ENCODE results near the gene C20orf144. TPM values are rescaled to one million over a fixed set of nuclear protein-coding genes. Genes with fewer than 3 reads are reported as not detected.

C20orf144 gene
- total and polyA plus RNA-seq, 9 of the 15 experiments (the other 6 are each of a cell fraction or from before 2014, with no cell fraction given) = 0.04 to 0.23 (median 0.11) TPM; not detected in 2

DNA sequence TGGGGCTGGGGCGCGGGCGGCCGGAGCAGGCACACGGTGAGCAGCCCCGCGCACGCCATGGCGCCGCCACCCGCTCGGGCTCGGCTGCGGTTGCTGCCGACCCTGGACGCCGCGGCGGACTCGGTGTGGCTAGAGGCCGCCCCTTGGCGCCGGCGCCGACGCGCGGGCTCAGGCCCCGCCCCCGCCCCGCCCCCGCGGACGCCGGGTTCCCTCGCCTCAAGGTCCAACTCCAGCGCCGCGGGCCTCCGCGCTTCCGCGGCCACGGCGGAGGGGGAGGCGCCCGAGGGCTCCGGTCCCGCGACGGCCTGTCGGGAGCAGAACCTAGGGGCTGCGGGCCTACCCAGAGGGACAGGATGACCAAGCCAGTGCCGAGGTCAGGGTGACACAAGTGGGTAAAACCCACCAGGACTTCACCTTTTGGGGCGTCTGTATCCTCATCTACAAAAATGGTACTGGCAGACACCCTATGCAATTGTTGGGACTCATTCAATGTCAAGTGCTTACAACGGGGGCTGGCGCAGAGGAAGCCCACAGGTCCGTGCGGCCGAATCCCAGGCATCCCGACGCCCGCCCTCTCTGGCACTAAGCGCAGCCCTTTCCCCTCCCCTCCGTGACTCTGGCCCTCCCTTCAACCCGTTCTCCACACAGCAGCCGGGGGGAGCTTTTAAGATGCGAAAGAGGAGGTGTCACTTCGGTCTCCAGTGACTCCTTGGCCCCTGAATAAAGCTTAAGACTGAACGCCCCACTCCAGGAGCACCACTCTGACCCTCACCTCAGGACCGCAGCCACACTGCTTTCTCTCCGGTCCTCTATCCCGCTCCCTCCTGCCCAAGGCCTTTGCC, 12.4 kb downstream of the C20orf144 start, which contains the start of gene NECAB3 (continued):
- TF ChIP-seq, protein P1, sequence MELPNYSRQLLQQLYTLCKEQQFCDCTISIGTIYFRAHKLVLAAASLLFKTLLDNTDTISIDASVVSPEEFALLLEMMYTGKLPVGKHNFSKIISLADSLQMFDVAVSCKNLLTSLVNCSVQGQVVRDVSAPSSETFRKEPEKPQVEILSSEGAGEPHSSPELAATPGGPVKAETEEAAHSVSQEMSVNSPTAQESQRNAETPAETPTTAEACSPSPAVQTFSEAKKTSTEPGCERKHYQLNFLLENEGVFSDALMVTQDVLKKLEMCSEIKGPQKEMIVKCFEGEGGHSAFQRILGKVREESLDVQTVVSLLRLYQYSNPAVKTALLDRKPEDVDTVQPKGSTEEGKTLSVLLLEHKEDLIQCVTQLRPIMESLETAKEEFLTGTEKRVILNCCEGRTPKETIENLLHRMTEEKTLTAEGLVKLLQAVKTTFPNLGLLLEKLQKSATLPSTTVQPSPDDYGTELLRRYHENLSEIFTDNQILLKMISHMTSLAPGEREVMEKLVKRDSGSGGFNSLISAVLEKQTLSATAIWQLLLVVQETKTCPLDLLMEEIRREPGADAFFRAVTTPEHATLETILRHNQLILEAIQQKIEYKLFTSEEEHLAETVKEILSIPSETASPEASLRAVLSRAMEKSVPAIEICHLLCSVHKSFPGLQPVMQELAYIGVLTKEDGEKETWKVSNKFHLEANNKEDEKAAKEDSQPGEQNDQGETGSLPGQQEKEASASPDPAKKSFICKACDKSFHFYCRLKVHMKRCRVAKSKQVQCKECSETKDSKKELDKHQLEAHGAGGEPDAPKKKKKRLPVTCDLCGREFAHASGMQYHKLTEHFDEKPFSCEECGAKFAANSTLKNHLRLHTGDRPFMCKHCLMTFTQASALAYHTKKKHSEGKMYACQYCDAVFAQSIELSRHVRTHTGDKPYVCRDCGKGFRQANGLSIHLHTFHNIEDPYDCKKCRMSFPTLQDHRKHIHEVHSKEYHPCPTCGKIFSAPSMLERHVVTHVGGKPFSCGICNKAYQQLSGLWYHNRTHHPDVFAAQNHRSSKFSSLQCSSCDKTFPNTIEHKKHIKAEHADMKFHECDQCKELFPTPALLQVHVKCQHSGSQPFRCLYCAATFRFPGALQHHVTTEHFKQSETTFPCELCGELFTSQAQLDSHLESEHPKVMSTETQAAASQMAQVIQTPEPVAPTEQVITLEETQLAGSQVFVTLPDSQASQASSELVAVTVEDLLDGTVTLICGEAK (IDR thresholded peaks at IDR 0.05) = no peak
- TF ChIP-seq, protein P1 (CRISPR knock-in tag; IDR thresholded peaks at IDR 0.05) = no peak
- TF ChIP-seq, protein P2, sequence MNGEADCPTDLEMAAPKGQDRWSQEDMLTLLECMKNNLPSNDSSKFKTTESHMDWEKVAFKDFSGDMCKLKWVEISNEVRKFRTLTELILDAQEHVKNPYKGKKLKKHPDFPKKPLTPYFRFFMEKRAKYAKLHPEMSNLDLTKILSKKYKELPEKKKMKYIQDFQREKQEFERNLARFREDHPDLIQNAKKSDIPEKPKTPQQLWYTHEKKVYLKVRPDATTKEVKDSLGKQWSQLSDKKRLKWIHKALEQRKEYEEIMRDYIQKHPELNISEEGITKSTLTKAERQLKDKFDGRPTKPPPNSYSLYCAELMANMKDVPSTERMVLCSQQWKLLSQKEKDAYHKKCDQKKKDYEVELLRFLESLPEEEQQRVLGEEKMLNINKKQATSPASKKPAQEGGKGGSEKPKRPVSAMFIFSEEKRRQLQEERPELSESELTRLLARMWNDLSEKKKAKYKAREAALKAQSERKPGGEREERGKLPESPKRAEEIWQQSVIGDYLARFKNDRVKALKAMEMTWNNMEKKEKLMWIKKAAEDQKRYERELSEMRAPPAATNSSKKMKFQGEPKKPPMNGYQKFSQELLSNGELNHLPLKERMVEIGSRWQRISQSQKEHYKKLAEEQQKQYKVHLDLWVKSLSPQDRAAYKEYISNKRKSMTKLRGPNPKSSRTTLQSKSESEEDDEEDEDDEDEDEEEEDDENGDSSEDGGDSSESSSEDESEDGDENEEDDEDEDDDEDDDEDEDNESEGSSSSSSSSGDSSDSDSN (IDR thresholded peaks at IDR 0.05; ENCODE audit: borderline replicate concordance in 1 of 2, low read depth in 2 of 2, low read length in 2 of 2) = peak in 1 of 2 experiments; percentile 87; a peak in 1 of 4 replicates
- no peak for TF ChIP-seq NR4A1 (CRISPR knock-in tag; IDR thresholded peaks at IDR 0.05)
- TF ChIP-seq NR4A1 (tag; IDR thresholded peaks at IDR 0.05) = no peak
- no peak for TF ChIP-seq MCM2 (IDR thresholded peaks at IDR 0.05; ENCODE audit: low read depth)
- no peak for TF ChIP-seq NFYB (IDR thresholded peaks at IDR 0.05; ENCODE audit: extremely low read depth, insufficient read length)
- TF ChIP-seq, protein P3, sequence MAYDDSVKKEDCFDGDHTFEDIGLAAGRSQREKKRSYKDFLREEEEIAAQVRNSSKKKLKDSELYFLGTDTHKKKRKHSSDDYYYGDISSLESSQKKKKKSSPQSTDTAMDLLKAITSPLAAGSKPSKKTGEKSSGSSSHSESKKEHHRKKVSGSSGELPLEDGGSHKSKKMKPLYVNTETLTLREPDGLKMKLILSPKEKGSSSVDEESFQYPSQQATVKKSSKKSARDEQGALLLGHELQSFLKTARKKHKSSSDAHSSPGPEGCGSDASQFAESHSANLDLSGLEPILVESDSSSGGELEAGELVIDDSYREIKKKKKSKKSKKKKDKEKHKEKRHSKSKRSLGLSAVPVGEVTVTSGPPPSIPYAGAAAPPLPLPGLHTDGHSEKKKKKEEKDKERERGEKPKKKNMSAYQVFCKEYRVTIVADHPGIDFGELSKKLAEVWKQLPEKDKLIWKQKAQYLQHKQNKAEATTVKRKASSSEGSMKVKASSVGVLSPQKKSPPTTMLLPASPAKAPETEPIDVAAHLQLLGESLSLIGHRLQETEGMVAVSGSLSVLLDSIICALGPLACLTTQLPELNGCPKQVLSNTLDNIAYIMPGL (CRISPR knock-in tag; IDR thresholded peaks at IDR 0.05) = no peak
- TF ChIP-seq, protein P4, sequence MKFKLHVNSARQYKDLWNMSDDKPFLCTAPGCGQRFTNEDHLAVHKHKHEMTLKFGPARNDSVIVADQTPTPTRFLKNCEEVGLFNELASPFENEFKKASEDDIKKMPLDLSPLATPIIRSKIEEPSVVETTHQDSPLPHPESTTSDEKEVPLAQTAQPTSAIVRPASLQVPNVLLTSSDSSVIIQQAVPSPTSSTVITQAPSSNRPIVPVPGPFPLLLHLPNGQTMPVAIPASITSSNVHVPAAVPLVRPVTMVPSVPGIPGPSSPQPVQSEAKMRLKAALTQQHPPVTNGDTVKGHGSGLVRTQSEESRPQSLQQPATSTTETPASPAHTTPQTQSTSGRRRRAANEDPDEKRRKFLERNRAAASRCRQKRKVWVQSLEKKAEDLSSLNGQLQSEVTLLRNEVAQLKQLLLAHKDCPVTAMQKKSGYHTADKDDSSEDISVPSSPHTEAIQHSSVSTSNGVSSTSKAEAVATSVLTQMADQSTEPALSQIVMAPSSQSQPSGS (CRISPR knock-in tag; IDR thresholded peaks at IDR 0.05) = no peak
- no peak for TF ChIP-seq NELFE (IDR thresholded peaks at IDR 0.05; ENCODE audit: insufficient read depth, insufficient read length)
- no peak for TF ChIP-seq EGR1 (conservative IDR thresholded peaks at IDR 0.05)
- TF ChIP-seq CCNT2 (IDR thresholded peaks at IDR 0.05; ENCODE audit: borderline replicate concordance, extremely low read depth, insufficient read length, low read depth, low read length) = peak; percentile 80

All from K562 (cell line).